Adrenal gland (tissue), 12 donors: Measurements from ENCODE around the gene APLP2. TPM values are rescaled to one million over a fixed set of nuclear protein-coding genes. Genes with fewer than 3 reads are reported as not detected.

Experiments used
- DNase-seq, 7 donors: peaks; one replicate each; pipeline ENCODE4 v3.0.0-alpha.2; 2019 to 2020
- H3K27ac ChIP-seq, 5 donors: fragments of 200-600 bp; sonication (generic) in 4 of 5; 1 replicate in 3 of 5; 2 replicates in 2 of 5; pipeline versions ENCODE4 v1.5.1 to v1.8.0; 2016 to 2020; ENCODE audit warnings: mild to moderate bottlenecking in 1 of 5
- H3K27me3 ChIP-seq: fragments of 200-600 bp; 2 replicates; pipeline ENCODE4 v1.8.0; 2021
- H3K36me3 ChIP-seq, 2 donors: fragments of 200-600 bp; replicated peaks in 1 of 2; 1 replicate in 1 of 2; 2 replicates in 1 of 2; pipeline versions ENCODE4 v1.5.1 to v1.8.0; 2018 to 2022
- H3K4me1 ChIP-seq, 2 donors: fragments of 200-600 bp; replicated peaks in 1 of 2; 1 replicate in 1 of 2; 2 replicates in 1 of 2; pipeline versions ENCODE4 v1.5.1 to v1.8.0; 2018 to 2021
- H3K4me3 ChIP-seq, 4 donors: fragments of 200-600 bp; sonication (generic) in 3 of 4; one replicate each; pipeline ENCODE4 v1.5.1; 2016 to 2018
- H3K9me3 ChIP-seq, 3 donors: fragments of 200-600 bp; sonication (generic) in 1 of 3; replicated peaks in 1 of 3; 1 replicate in 2 of 3; 2 replicates in 1 of 3; pipeline versions ENCODE4 v1.5.1 to v1.8.0; 2016 to 2021
- POLR2A ChIP-seq, 2 donors: fragments of 450-650 bp; IDR thresholded peaks; one replicate each; pipeline ENCODE4 v1.6.1; 2017; ENCODE audit warnings: antibody characterized with exemption in 2 of 2, mild to moderate bottlenecking in 2 of 2, moderate library complexity in 1 of 2
- WGBS, 4 donors: extraction: QIAGEN DNeasy Blood & Tissue Kit in 2 of 4; methylation state at CpG; one replicate each; pipeline versions ENCODE4 v1.1.5 to v1.1.7; 2013 to 2017; 5-methylcytosine and 5-hydroxymethylcytosine counted together
- intact Hi-C, 2 donors: fragments of 100-400 bp; cut with DNase I; formaldehyde crosslinking; loops; one replicate each; pipeline versions ENCODE4 v1.14.1 to v1.15.0; 2022 to 2023
- polyA plus RNA-seq, 3 donors: library from polyadenylated mRNA; stranded (reverse); fragments of 200-250 nt in 2 of 3; fragments of 350-450 nt in 1 of 3; fragmentation: Illumina TruSeq in 1 of 3; extraction: RNeasy Lipid Tissue Mini Kit (QIAGEN cat#74804) in 1 of 3; gene quantifications; one replicate each; pipeline ENCODE4 v1.2.3, GENCODE V29; 2013 to 2014
- total RNA-seq, 9 donors: library from RNA; depleted of rRNA in 4 of 9; stranded (reverse); fragments of >200 nt in 4 of 9; fragments of 120-200 nt in 1 of 9; fragmentation: NEBNext Ultra II Directional in 1 of 9; extraction: Animal tissue kit (Norgen Biotek cat#: 25700) in 1 of 9; gene quantifications; one replicate each; pipeline versions ENCODE4 v1.1.0 to v1.2.4, GENCODE V29; 2013 to 2023
- TF ChIP-seq, protein P1 (sequence below), 6 experiments: fragments of 450-650 bp in 4 of 6; fragments of 200-600 bp in 2 of 6; sonication (generic) in 1 of 6; IDR thresholded peaks; 1 replicate in 5 of 6; 2 replicates in 1 of 6; pipeline versions ENCODE4 v1.5.1 to v1.8.0; 2016 to 2021; ENCODE audit warnings: antibody characterized with exemption in 6 of 6, mild to moderate bottlenecking in 2 of 6, moderate library complexity in 1 of 6
- donor health status: healthy with polysubstance abuse.
- donor health status: Bipolar disorder and iron deficiency.
- donor health status: DM: yes; HTN: yes; CAD: no.
- donor health status: DM: no; HTN: no; CAD: no.
- donor health status: DM: no; HTN: no; CAD: no.
- donor health status: DM: yes; HTN: yes; CAD: no.

Gene APLP2
- total and polyA plus RNA-seq, 12 donors = 85.0 to 374 (median 273) TPM

GRCh38 chr11:130077671-130078070, 8.0 kb downstream of the APLP2 start:
- no peak overlapping the region for H3K27ac ChIP-seq
- DNase-seq = no peak
- intact Hi-C loops = loop anchor here (10.0 kb wide), 1 partner anchor 47 kb away; no protein-coding TSS in a partner anchor

DNA sequence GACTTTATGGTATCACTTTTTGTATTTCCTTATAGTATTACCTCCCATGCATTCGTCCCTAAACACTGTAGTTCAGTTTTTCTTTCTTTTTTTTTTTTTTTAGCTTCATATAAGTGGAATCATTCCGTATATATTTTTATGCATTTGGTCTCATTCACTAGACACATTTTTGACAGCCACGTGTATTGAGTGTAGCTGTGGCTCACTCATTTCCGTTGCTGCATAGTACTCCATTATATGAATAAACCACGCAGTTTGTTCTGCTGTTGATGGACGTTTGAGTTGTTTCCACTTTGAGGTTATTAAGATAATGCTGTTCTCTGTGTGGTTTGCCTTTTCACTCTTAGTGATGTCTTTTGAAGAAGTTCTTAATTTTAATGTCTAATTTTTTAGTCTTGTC, 8.4 kb downstream of the APLP2 start:
- intact Hi-C loops = loop anchor here (10.0 kb wide), 1 partner anchor 47 kb away; no protein-coding TSS in a partner anchor

More at GRCh38 chr11:130077671-130078070, 8.0 kb downstream of the APLP2 start:
- no peak for TF ChIP-seq POLR2A (IDR thresholded peaks at IDR 0.05)
- Histone ChIP-seq H3K27me3 (no peaks in the 10 kb centered on the region), H3K36me3 (no peaks in the 10 kb centered on the region), H3K9me3 (no peaks in the 10 kb centered on the region), H3K4me1 (peaks cover 0 to 18% of the 10 kb centered on the region in 2 donors), H3K4me3 (no peak overlapping the region)

DNA sequence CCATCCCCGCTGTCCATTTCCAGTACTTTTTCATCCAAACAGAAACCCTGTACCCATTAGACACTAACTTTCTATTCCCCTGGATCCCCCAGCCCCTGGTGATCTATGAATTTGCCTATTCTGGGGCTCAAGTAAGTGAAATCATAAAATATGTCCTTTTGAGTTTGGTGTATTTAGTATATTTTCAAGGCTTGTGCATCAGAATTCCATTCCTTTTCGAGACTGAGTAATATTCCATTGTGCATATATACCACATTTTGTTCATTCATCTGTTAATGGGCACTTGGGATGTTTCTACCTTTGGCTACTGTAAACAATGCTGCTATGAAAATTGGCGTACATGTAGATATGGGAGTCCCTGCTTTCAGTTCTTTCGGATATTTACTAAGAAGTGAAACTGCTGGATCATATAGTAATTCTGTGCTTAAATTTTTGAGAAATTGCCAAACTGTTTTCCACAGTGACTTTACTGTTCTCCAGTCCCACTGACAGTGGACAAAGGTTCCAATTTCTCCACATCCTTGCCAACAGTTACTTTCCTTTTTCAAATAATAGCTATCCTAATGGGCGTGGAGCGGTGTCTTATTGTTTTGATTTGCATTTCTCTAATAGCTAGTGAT, 16.1 kb downstream of the APLP2 start:
- no peak for TF ChIP-seq POLR2A (IDR thresholded peaks at IDR 0.05)
- TF ChIP-seq, protein P1, sequence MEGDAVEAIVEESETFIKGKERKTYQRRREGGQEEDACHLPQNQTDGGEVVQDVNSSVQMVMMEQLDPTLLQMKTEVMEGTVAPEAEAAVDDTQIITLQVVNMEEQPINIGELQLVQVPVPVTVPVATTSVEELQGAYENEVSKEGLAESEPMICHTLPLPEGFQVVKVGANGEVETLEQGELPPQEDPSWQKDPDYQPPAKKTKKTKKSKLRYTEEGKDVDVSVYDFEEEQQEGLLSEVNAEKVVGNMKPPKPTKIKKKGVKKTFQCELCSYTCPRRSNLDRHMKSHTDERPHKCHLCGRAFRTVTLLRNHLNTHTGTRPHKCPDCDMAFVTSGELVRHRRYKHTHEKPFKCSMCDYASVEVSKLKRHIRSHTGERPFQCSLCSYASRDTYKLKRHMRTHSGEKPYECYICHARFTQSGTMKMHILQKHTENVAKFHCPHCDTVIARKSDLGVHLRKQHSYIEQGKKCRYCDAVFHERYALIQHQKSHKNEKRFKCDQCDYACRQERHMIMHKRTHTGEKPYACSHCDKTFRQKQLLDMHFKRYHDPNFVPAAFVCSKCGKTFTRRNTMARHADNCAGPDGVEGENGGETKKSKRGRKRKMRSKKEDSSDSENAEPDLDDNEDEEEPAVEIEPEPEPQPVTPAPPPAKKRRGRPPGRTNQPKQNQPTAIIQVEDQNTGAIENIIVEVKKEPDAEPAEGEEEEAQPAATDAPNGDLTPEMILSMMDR (IDR thresholded peaks at IDR 0.05) = no peak
- Histone ChIP-seq H3K27me3 (no peaks in the 10 kb centered on the region), H3K4me3 (no peak overlapping the region), H3K9me3 (no peaks in the 10 kb centered on the region), H3K36me3 (no peaks in the 10 kb centered on the region), H3K27ac (no peak overlapping the region), H3K4me1 (peaks cover 13 to 33% of the 10 kb centered on the region in 2 donors)
- WGBS, 4 donors = 87 to 94% (median 90%) methylated on average over 6 of the region's 6 CpGs
- intact Hi-C loops = no loop called here
- DNase-seq = no peak

More for the DNA sequence above, 8.4 kb downstream of the APLP2 start:
- Histone ChIP-seq H3K4me3 (no peak overlapping the region), H3K9me3 (no peaks in the 10 kb centered on the region), H3K27me3 (no peaks in the 10 kb centered on the region), H3K4me1 (peaks cover 0 to 18% of the 10 kb centered on the region in 2 donors), H3K27ac (no peak overlapping the region), H3K36me3 (no peaks in the 10 kb centered on the region)
- no peak for DNase-seq
- 84 to 92% (median 85%) methylated on average over 6 of the region's 6 CpGs for WGBS, 4 donors
- TF ChIP-seq, protein P1 (IDR thresholded peaks at IDR 0.05) = no peak
- no peak for TF ChIP-seq POLR2A (IDR thresholded peaks at IDR 0.05)

- no peaks in the 10 kb centered on the region for H3K36me3 ChIP-seq
- H3K9me3 ChIP-seq = no peaks in the 10 kb centered on the region
- DNase-seq = no peak
- H3K27me3 ChIP-seq = no peaks in the 10 kb centered on the region
- TF ChIP-seq POLR2A (IDR thresholded peaks at IDR 0.05) = no peak
- TF ChIP-seq, protein P1 (IDR thresholded peaks at IDR 0.05) = no peak
- H3K4me3 ChIP-seq = no peak overlapping the region
- H3K4me1 ChIP-seq = peaks cover 13 to 28% of the 10 kb centered on the region in 2 donors
- intact Hi-C loops = no loop called here
- 37 to 51% (median 41%) methylated on average over 2 of the region's 2 CpGs for WGBS, 4 donors
- no peak overlapping the region for H3K27ac ChIP-seq
Measured at GRCh38 chr11:130086669-130087068, 17.0 kb downstream of the APLP2 start.
